Activated B cell treated with CpG ODN at 0.5 μM for 24 hours (primary cell): ENCODE results near the gene ARHGAP15. TPM values are rescaled to one million over a fixed set of nuclear protein-coding genes. Genes with fewer than 3 reads are reported as not detected.

Source experiments
- ATAC-seq: fragments of 200-7000 bp; cut with Tn5 transposase; one replicate; pipeline ENCODE4 v1.10.0; 2021; ENCODE audit warnings: low read depth, mild to moderate bottlenecking, moderate library complexity
- CTCF ChIA-PET: fragments of 350-600 bp; sonication (Branson Sonifier 250); formaldehyde crosslinking; loops from one replicate; lab custom pipeline; 2021; ENCODE audit warnings: antibody characterized with exemption; lab: Charles Lee
- POLR2A ChIA-PET: fragments of 350-600 bp; sonication (Branson Sonifier 250); formaldehyde crosslinking; loops from one replicate; lab custom pipeline; 2021; ENCODE audit warnings: antibody characterized with exemption; lab: Charles Lee
- DNase-seq: peaks from one replicate; pipeline ENCODE4 v3.0.0; 2022
- H3K27ac Mint-ChIP-seq: one replicate; pipeline ENCODE4 v1.8.0; 2020; ENCODE audit warnings: mixed read lengths
- H3K27me3 Mint-ChIP-seq: one replicate; pipeline ENCODE4 v1.8.0; 2021; ENCODE audit warnings: mixed read lengths
- H3K36me3 Mint-ChIP-seq: one replicate; pipeline ENCODE4 v1.8.0; 2021; ENCODE audit warnings: low read depth, mixed read lengths
- H3K4me1 Mint-ChIP-seq: one replicate; pipeline ENCODE4 v1.8.0; 2021; ENCODE audit warnings: mixed read lengths
- H3K4me3 Mint-ChIP-seq: one replicate; pipeline ENCODE4 v1.8.0; 2020; ENCODE audit warnings: mild to moderate bottlenecking, mixed read lengths
- H3K9me3 Mint-ChIP-seq: one replicate; pipeline ENCODE4 v1.8.0; 2020; ENCODE audit warnings: mixed read lengths
- CTCF ChIP-seq: fragments of 200-600 bp; IDR thresholded peaks from one replicate; pipeline ENCODE4 v1.8.0; 2022; ENCODE audit warnings: antibody characterized with exemption, mild to moderate bottlenecking
- intact Hi-C: fragments of 100-400 bp; cut with micrococcal nuclease; formaldehyde crosslinking; loops from one replicate; pipeline ENCODE4 v1.15.1; 2024
- total RNA-seq: library from RNA; stranded (reverse); gene quantifications from 2 replicates; pipeline ENCODE4 v1.2.3, GENCODE V29; 2022

The ARHGAP15 gene
- total RNA-seq, 1 donor from 2014 or later: 112 TPM

GRCh38 chr2:143394062-143394461 is 264.8 kb downstream of the ARHGAP15 start:
- CTCF ChIA-PET: no interaction called here
- Mint-ChIP-seq H3K9me3 (no peaks in the 10 kb centered on the region), H3K27me3 (no peaks in the 10 kb centered on the region), H3K4me3 (no peak overlapping the region), H3K27ac (no peak overlapping the region), H3K4me1 (peaks cover 5% of the 10 kb centered on the region), H3K36me3 (peaks cover 32% of the 10 kb centered on the region)
- no peak for ATAC-seq
- intact Hi-C loops: no loop called here
- DNase-seq: no peak
- TF ChIP-seq CTCF: no peak
- POLR2A ChIA-PET: no interaction called here

- CTCF ChIA-PET: no interaction called here
- H3K36me3 Mint-ChIP-seq: peaks cover 16% of the 10 kb centered on the region
- H3K9me3 Mint-ChIP-seq: no peaks in the 10 kb centered on the region
- H3K27me3 Mint-ChIP-seq: no peaks in the 10 kb centered on the region
- peak; percentile 25 for ATAC-seq
- no peak overlapping the region for H3K4me3 Mint-ChIP-seq
- TF ChIP-seq CTCF: no peak
- peak overlapping the region; percentile 54 for H3K27ac Mint-ChIP-seq
- POLR2A ChIA-PET: interaction anchor here (0.7 kb wide), 1 partner anchor 1034 kb away, joined by 3 read pairs; no protein-coding TSS in a partner anchor
- H3K4me1 Mint-ChIP-seq: peaks cover 26% of the 10 kb centered on the region
- no peak for DNase-seq
- intact Hi-C loops: no loop called here
Observed at GRCh38 chr2:143397884-143398614, 268.8 kb downstream of the ARHGAP15 start.

GRCh38 chr2:143398781-143399180 is 269.6 kb downstream of the ARHGAP15 start:
- intact Hi-C loops: no loop called here
- Mint-ChIP-seq H3K27me3 (no peaks in the 10 kb centered on the region), H3K27ac (no peak overlapping the region), H3K4me1 (peaks cover 26% of the 10 kb centered on the region), H3K9me3 (no peaks in the 10 kb centered on the region), H3K36me3 (peaks cover 18% of the 10 kb centered on the region), H3K4me3 (no peak overlapping the region)
- TF ChIP-seq CTCF: no peak
- POLR2A ChIA-PET: no interaction called here
- DNase-seq: no peak
- no peak for ATAC-seq
- CTCF ChIA-PET: no interaction called here

- no peak for ATAC-seq
- Mint-ChIP-seq H3K9me3 (no peaks in the 10 kb centered on the region), H3K4me3 (no peak overlapping the region), H3K36me3 (peaks cover 22% of the 10 kb centered on the region), H3K4me1 (peaks cover 26% of the 10 kb centered on the region), H3K27ac (peak overlapping the region; percentile 32), H3K27me3 (no peaks in the 10 kb centered on the region)
- ChIA-PET POLR2A (no interaction called here), CTCF (no interaction called here)
- no peak for TF ChIP-seq CTCF
- DNase-seq: no peak
- intact Hi-C loops: no loop called here
Observed at GRCh38 chr2:143399631-143400069, 270.4 kb downstream of the ARHGAP15 start.

- no peak overlapping the region for H3K4me3 Mint-ChIP-seq
- H3K27ac Mint-ChIP-seq: no peak overlapping the region
- no peaks in the 10 kb centered on the region for H3K9me3 Mint-ChIP-seq
- no peak for TF ChIP-seq CTCF
- ChIA-PET CTCF (no interaction called here), POLR2A (no interaction called here)
- DNase-seq (no peak), ATAC-seq (no peak)
- no peaks in the 10 kb centered on the region for H3K27me3 Mint-ChIP-seq
- intact Hi-C loops: loop anchor here (2.0 kb wide), 1 partner anchor 13 kb away; no protein-coding TSS in a partner anchor
- H3K4me1 Mint-ChIP-seq: peaks cover 28% of the 10 kb centered on the region
- H3K36me3 Mint-ChIP-seq: peaks cover 17% of the 10 kb centered on the region
Observed at GRCh38 chr2:143401861-143402260, 272.6 kb downstream of the ARHGAP15 start.
